Upper lobe of left lung (tissue), 4 donors: ENCODE measurements around the gene ZNF606.

Source experiments
- EP300 ChIP-seq, 4 donors: sonication (generic); formaldehyde crosslinking; IDR thresholded peaks; one replicate each; pipeline ENCODE4 v1.5.1; 2017; ENCODE audit warnings: antibody characterized with exemption in 4 of 4, control low read depth in 2 of 4
- POLR2A ChIP-seq, 4 donors: fragments of 450-650 bp; IDR thresholded peaks; one replicate each; pipeline ENCODE4 v1.5.1; 2016 to 2017; ENCODE audit warnings: antibody characterized with exemption in 4 of 4, mild to moderate bottlenecking in 2 of 4
- POLR2AphosphoS5 ChIP-seq, 2 donors: sonication (generic); formaldehyde crosslinking; IDR thresholded peaks; one replicate each; pipeline ENCODE4 v1.5.1; 2017; ENCODE audit warnings: antibody characterized with exemption in 2 of 2
- TF ChIP-seq, protein P1 (sequence below), 6 experiments: fragments of 450-650 bp in 4 of 6; fragments of 200-600 bp in 2 of 6; sonication (generic) in 2 of 6; IDR thresholded peaks; one replicate each; pipeline ENCODE4 v1.5.1; 2016 to 2019; ENCODE audit warnings: antibody characterized with exemption in 6 of 6

DNA sequence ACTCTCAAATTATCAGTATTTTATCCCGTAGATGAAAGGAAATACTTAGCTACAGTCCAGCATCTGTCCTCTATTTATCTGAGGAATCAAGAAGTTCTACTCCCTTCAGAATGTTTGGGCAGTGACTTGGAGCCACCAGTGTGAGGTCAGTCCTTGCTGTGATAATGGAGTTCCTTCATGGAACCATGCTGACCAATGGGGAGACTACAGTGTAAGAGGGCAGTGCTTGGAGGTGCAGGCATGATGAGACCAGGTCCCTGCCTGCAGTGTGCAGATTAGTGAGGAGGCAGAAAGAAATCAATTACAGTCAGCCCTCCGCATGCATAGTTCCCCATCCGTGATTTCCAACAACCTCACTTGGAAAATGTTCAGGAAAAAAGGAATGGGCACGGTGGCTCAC is 28.2 kb downstream of the ZNF606 start, which contains the start of gene C19orf18:
- TF ChIP-seq, protein P1, sequence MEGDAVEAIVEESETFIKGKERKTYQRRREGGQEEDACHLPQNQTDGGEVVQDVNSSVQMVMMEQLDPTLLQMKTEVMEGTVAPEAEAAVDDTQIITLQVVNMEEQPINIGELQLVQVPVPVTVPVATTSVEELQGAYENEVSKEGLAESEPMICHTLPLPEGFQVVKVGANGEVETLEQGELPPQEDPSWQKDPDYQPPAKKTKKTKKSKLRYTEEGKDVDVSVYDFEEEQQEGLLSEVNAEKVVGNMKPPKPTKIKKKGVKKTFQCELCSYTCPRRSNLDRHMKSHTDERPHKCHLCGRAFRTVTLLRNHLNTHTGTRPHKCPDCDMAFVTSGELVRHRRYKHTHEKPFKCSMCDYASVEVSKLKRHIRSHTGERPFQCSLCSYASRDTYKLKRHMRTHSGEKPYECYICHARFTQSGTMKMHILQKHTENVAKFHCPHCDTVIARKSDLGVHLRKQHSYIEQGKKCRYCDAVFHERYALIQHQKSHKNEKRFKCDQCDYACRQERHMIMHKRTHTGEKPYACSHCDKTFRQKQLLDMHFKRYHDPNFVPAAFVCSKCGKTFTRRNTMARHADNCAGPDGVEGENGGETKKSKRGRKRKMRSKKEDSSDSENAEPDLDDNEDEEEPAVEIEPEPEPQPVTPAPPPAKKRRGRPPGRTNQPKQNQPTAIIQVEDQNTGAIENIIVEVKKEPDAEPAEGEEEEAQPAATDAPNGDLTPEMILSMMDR (IDR thresholded peaks at IDR 0.05): no peak
- no peak for TF ChIP-seq POLR2A (IDR thresholded peaks at IDR 0.05)
- no peak for TF ChIP-seq EP300 (IDR thresholded peaks at IDR 0.05)
- no peak for TF ChIP-seq POLR2AphosphoS5 (IDR thresholded peaks at IDR 0.05)
